GM19023 (cell line): Measurements from ENCODE around the gene VAPB.

ENCODE experiments used
- ATAC-seq: cut with Tn5 transposase; IDR thresholded peaks from one replicate; pipeline ENCODE4 v1.9.1; 2021; ENCODE audit warnings: mild to moderate bottlenecking, moderate library complexity; ENCODE audit not compliant: unreplicated experiment

The VAPB gene

DNA sequence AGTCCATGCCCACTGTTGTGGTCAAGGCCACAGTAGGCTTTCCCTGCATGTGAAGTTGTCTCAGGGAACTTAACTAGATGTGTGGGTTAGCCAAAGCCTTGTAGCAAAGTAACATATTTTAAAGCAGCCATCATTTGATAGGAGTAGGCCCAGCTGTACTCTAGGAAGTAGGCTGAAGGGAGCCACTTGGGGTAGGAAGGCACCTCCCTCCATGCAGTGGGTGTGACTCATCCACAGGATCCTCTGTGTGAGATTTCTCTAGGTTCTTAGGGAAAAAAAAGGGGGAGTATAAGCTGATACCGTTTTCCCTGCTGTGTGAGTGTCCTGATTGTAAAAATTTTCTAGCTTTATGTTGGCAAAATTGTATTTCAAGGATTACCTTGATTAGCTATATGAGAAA, 44.7 kb downstream of the VAPB start:
- ATAC-seq: no peak

DNA sequence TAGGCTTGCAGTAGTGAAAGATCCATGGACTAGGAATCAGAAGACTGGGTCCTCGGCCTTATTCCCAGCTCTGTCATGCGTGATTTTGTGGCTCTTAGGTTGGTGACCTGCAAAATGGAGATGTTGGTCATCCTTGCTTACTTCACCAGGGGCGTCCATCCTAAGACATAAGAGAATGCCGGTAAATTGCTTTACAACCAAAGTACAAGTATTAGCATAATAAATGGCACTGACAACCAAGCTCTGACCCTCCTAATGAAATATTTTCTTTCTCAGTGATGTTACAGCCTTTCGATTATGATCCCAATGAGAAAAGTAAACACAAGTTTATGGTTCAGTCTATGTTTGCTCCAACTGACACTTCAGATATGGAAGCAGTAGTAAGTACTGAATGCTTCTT, 45.3 kb downstream of the VAPB start:
- ATAC-seq: no peak

DNA sequence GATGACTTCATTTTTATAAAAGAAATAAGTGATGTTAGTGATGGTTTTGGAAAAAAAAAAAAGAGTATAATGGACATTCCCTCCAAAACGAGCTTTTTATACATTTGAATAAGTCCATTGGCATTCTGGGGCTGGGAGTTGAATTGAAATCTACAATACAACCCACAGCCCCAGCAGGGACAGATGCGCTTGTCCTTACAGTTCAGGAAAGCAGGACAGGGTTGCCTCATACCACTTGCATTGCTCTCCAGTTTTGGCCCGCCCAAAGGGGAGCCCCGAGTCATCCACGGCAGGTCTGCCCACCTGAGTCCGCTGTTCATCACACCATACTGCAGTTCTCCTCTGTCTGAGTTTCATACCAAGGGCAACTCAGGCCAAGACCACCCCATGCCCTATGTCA, 46.2 kb downstream of the VAPB start:
- no peak for ATAC-seq

DNA sequence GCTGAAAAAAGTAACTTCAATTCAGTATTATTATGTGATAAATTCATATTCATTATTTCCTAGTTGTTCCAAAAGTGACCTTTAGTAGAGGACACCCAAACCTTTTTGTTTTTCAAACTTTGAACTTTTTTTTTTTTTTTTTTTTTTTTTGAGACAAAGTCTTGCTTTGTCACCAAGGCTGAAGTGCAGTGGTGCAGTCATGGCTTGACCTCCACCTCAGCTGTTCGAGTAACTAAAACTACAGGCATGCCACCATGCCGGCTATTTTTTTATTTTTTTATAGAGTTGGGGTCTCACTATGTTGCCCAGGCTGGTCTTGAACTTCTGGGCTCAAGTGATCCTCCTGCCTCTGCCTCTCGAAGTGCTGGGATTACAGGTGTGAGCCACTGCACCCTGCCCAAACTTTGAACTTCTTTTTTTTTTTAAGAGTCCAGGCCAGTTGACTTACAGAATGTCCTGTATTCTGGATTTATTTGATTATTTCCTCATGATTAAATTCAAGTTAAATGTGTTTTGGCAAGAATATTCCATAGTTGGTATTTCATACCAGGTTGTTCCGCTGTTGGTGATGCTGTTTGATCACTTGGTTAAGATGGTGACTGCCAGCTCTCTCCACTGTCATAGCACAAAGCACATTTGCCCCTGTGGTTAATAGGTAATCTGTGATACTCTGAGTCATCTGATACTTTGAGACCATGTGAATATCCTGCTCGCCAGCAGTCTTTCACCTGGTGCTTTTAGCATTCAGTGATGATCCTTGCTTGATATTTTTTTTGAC, 48.0 kb downstream of the VAPB start:
- no peak for ATAC-seq

DNA sequence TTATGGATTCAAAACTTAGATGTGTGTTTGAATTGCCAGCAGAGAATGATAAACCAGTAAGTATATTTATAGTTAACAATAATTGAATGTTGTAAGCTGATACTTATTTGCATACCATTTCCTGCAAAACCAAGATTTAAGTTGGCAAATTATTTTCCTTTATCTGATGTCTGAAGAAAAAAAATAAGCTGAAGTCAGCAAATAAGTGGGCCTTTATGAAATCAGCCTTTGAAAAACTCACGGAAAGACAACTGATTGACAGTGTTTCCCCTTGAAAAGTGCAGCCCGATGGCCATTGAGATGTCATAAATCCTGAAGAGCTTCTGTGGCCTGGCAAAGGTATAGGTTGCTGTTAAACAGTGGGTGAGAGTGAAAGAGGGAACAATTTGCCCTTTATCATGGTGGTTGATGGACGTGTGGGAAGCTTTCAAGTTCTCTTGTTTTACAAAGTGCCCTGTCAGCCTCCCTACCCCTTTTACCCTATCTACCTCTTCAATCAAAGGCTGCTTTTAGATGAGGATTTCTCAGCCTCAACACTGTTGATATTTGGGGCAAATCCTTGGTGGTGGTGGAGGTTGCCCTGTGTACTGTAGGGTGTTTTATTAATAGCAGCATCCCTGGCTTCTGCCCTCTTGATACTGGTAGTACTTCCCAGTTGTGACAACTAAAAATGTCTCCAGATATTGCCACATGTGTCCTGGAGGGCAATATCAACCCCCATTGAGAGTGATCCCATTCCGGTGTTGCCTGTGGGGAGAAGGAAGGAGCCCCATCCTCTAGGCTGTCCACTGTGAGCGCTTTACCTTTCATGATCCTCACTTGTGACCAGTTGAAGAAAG, 50.2 kb downstream of the VAPB start:
- ATAC-seq: no peak

DNA sequence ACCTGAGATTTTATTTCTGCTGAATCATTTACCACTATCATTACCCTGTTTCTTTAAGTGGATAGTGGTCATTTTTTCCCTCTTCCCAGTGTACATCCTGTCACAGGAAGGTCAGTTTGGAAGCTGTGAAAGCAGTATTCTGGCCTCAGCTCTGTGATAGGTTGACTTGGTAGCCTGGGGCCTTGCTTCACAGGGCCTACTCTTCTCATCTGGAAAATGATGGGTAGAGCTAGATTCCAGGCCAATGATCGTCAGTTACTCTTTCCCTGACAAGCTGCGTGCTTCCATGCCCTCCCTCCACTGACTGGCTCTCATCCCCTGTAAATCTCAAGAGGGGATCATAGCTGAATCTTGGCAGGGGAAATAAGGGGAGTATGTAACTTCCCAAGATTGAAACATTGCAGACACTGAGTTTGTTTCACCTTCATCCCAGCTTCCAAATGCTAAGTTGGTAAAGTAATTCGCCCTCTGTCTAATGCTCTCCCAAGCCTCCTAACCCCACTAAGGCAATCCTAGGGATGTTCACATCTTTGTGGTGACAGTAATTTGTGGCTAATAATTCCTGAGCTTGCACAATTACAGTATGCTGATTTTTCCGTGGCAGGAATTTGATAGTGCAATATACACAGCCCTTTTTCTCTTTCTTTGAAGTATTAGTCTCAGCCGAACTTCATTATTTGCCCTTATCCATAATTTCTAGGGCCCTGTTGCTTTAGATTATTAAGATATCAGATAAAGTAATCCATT, 51.2 kb downstream of the VAPB start:
- no peak for ATAC-seq

DNA sequence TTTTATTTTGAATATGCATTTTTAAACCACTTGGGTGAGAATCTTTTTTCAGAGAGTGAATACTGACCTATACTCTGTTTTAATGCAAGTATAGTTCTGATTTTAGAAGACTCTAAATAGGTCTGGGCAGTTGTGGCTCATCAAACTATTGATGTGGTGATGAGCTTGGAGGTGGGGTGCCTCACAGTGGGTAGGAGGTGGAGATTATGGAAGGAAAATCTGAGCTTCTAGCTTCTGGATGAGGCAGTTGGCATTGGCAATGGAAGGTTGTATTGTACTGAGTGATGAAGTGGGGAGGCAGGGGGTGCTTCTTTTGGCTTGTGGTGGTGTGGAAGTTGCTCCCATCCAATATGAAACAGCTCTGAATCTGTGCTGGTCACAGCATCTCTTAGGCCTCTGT, 52.7 kb downstream of the VAPB start:
- ATAC-seq: no peak

DNA sequence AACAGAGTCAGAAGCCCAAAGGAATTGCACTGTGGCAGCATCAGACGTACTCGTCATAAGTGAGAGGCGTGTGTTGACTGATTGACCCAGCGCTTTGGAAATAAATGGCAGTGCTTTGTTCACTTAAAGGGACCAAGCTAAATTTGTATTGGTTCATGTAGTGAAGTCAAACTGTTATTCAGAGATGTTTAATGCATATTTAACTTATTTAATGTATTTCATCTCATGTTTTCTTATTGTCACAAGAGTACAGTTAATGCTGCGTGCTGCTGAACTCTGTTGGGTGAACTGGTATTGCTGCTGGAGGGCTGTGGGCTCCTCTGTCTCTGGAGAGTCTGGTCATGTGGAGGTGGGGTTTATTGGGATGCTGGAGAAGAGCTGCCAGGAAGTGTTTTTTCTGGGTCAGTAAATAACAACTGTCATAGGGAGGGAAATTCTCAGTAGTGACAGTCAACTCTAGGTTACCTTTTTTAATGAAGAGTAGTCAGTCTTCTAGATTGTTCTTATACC, 55.8 kb downstream of the VAPB start:
- ATAC-seq: no peak

DNA sequence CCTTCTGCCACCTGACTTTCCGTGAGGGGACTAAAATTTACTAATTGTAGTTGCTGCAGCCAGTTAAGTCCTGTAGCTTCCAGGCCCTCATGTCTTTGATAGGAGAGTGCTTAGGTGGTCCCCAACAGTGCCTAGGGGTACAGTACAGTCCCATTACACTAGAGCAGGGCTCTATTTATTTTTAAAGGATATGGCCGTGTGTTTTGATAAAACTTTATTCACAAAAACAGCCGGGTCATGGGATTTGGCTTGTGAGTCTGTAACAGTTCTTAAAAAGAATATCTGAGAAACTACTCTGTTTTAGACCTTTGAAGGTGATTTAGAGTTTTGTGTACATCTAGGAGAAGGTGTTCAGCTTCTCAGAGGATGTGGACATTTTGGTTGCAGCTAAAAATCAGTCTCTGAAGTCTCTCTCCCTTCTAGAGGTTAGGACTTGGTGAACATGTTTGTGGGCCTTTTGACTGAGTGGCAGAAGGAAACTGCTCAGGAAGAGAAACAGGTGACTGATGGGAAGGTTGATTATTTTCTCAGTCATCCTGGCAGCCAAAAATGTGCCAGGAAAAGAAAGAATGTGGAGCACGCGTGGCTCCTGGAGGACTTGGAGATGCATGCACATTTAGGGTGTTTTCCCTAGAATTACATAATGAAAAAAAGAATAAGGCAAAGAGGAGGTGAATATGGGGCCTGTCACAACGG, 57.4 kb downstream of the VAPB start:
- no peak for ATAC-seq

DNA sequence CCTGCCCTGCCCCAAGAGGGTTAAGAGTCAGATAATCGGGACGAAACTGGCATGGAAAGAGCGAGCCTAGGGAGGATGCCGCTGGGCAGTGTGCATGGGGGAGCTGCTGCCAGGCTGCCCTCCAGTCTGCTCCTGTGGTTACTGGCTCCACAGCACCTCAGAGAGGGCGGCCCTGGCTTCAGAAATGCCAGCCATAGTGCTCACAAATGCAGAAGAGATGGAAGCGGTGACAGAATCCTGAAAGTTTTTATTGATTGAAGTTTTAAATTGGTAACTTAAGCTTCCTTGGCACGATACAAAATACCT, 57.9 kb downstream of the VAPB start:
- ATAC-seq: no peak

DNA sequence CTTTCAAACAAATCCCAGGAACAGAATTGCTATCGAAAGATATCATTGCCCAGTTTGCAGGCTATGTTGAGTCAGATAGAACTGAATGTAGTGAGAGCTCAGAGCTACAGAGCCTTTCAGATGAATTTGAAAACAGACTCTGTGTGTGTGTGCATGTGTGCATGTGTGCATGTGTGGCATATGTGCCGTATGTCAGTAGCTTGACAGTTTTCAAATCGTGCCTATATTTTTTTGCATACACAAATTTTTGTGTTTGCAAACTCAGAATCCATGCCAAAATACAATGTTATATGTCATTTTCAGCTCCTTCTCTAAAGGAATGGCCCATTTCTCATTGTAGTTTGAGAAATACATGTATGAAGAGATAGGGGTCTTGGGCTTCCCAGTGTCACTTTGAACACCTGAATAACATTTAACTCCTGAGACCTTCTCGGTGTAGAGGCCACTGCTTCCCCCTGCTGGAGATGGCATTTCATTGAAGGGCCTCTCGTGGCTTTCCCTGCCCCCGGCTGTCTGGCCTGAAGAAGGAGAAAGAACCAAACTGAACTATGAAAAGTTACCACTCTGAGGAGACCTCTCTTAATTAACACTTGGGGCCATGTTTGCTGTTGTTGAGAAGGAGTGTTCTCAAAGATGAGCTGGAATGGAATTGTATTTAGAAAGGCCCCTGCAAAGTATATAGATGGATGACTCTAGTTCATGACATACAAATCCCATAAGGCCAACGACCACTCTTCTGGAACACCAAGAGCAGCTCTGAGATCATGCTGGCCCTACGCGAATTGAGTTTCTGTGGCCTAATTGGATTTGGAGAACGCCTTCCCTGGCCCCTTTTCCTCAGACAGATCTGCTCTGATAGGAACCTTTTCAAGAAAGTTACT, 58.7 kb downstream of the VAPB start:
- no peak for ATAC-seq

DNA sequence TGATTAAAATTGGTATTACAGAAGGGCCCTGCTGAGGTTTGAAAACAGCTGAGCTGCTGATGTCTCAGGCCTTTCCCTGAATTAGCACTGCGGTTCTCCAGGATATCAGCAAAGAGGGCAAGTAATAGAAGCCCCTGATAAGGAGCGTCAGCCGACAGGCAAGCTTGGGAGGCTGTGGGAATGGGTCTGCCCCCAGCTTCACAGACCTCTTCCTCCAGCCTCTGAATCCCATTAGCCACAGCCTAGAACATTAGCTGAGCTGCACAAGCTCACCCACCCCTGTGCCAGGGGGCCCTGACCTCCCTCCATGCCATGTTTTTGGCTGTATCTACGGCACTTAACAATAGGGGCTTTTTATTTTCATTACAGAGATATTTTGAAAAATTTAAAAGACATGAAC, 59.9 kb downstream of the VAPB start:
- ATAC-seq: no peak

DNA sequence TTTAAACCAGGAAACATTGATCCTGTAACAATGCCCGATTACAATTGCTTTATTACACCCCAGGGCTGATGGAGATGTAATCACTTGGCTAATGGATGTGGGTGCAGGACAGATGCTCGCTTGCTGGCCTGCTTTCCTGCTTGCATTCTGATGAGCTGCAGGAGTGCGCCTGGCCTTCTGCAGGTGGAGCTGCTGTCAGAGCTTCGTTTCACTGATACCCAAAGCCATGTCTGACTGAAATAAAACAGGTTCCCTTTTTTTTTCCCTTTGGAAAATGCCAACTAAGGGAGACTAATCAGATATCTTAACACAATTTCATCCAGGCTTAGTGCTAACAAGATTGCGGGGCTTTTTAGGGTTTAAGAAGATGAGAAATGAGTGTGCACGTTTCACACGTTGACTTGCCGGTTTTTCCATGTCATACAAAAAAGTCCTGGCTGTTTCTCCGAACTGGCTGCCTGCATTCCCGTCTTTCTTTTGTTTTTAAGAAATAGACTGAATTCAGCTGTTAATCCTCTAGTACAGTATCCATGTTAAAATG, 60.7 kb downstream of the VAPB start:
- no peak for ATAC-seq

DNA sequence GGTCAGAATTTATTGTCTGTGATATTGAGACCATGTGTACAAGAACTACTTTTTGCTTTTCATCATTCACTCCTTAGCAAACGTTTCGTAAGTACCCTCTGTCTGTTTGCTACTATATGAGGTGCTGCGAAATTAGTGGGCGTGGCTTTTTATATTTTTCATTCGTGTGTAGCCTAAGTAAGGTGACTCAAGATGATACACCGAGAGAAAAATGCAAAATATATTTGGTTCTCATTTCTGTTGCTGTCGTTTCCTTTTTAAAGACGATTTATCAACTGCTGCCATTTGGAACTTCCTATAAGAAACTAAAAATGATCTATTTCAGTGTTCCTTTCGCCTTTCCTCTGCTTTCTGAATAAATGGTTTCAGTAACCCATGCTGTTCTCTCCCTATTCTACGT, 61.2 kb downstream of the VAPB start:
- ATAC-seq: no peak

DNA sequence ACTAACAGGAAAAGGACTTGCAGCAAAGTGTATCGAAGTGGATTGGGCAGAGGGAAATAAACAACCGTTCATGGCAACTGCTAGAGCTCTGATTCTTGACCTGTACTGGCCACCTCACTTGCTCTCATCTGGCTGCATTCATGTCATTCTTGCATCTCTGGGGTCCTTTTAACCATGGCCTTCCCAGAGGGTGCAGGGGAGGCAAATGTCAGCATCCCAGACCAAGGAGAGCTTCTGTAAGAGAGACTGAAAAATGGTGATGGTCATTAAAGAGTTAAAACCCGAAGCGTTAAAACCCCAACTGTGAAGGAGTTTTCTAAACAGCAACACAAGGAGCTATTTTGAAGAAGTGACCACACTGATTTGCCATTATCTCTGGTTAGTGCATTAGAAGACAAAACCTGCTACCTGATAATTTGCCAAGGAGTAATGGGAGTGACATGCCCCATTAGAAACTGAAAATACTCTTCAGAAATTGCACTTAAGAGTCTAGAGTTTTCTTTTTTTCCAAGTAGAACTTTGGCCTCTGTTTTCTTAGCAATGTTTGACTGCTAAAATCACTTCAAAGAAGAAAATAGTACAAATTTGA, 63.7 kb downstream of the VAPB start:
- no peak for ATAC-seq

DNA sequence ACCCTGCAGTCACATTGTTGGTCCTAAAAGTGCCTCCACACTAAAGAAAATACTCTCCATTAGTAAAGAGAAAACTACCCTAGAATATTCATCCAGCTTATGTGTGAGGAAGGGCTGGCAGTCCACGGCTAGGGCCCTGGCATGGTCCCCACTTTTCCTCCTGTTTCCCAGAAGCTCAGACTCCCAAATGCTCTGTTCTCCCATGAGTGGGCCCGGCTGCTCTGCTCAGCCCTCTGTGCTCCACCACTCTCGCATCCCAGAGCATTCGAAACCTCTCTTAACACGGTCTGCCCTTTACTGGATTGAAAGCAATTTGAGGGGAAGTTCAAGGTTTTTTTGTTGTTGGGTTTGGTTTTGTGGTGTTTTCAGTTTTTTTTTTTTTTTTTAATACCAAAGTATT, 64.4 kb downstream of the VAPB start:
- ATAC-seq: no peak

DNA sequence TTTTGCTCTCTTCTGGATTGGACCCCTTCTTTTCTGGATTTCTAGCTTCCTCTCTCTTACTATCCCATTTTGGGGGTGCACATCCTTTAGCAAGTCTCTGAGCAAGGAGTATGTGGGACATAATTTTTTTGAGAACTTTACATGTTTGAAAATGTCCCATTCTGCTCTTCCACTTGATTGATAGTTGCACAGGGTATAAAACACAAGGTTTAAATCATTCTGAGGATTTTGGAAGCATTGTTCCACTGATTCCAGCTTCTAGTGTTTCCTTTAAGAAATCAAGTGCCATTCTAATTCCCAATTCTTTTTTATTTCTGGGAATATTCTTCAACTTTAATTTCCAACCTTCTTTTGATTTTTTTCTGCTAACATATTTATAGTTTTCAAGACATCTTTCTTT, 65.4 kb downstream of the VAPB start:
- ATAC-seq: no peak

DNA sequence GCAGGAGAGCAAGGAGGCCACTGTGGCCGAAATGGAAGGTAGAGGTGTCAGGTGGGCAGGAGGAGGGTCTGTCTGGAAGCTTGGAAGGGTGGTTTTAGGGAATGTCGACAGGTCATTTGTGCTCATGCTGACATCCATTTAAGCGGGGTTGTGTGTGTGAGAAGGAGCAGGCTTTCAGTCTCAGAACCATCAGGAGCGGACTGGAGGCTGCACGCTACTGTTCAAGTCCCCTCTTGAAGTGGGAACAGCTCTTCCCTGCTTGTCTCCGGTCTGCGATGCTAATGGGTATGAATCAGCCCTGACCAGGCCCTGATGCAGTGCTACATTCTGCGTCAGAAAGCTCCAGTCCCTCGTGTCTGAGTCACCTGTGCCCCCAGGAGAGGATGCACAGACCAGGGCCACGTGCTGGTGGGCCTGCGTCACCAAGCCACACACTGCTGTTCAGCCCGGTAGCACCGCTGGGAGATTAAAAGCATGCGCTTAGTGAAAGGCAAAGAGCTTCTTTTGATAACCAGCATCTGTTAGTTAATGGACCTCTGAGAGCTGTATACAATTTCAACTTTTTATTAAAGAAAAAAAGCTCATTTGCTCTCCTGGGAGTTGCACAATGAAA, 68.2 kb downstream of the VAPB start:
- no peak for ATAC-seq
